H1 (cell line): Measurements from ENCODE around the gene OR2B2. TPM values are rescaled to one million over a fixed set of nuclear protein-coding genes. Genes with fewer than 3 reads are reported as not detected.

Experiments
- CTCF ChIA-PET: fragments of 300-600 bp; sonication (Branson Sonifier 250); formaldehyde crosslinking; loops from one replicate; lab custom pipeline; 2021; ENCODE audit not compliant: partially characterized antibody; lab: Charles Lee
- POLR2A ChIA-PET: fragments of 300-600 bp; sonication (Branson Sonifier 250); formaldehyde crosslinking; loops from one replicate; lab custom pipeline; 2021; ENCODE audit warnings: inconsistent platforms; ENCODE audit not compliant: partially characterized antibody; lab: Charles Lee
- DNase-seq, 2 experiments: peaks; one replicate each; pipeline versions ENCODE4 v3.0.0 to v3.0.0-alpha.2; 2010 to 2022; ENCODE audit warnings: low spot score in 2 of 2, low read depth in 1 of 2, mixed read lengths in 1 of 2
- FAIRE-seq: peaks from 2 replicates; lab custom pipeline; 2011; peaks lifted over from hg19 to GRCh38; lab: Jason Lieb, UNC
- H2AFZ ChIP-seq: 2 replicates; pipeline ENCODE4 v1.8.1; 2012; ENCODE audit warnings: low read length, inconsistent platforms
- H2AK5ac ChIP-seq: 2 replicates; pipeline ENCODE4 v1.6.1; 2013; ENCODE audit warnings: low read depth, low read length
- H2BK120ac ChIP-seq: replicated peaks from 2 replicates; pipeline ENCODE3; 2013; ENCODE audit warnings: low read depth, low read length, inconsistent platforms
- H2BK12ac ChIP-seq: 2 replicates; pipeline ENCODE4 v1.6.1; 2013; ENCODE audit warnings: low read depth, low read length
- H2BK15ac ChIP-seq: 2 replicates; pipeline ENCODE4 v1.6.1; 2013; ENCODE audit warnings: low read length
- H2BK20ac ChIP-seq: 2 replicates; pipeline ENCODE4 v1.6.1; 2013; ENCODE audit warnings: low read length
- H2BK5ac ChIP-seq: 2 replicates; pipeline ENCODE4 v1.6.1; 2013; ENCODE audit warnings: low read depth, low read length
- H3K14ac ChIP-seq: 2 replicates; pipeline ENCODE4 v1.6.1; 2013; ENCODE audit warnings: inconsistent platforms; ENCODE audit not compliant: insufficient read length
- H3K18ac ChIP-seq: 2 replicates; pipeline ENCODE4 v1.6.1; 2013; ENCODE audit warnings: low read length; ENCODE audit errors: extremely low read depth
- H3K23ac ChIP-seq: 2 replicates; pipeline ENCODE4 v1.6.1; 2013; ENCODE audit warnings: inconsistent platforms; ENCODE audit not compliant: insufficient read length
- H3K23me2 ChIP-seq: 2 replicates; pipeline ENCODE4 v1.6.1; 2013; ENCODE audit warnings: low read depth, low read length
- H3K27ac ChIP-seq: 2 replicates; pipeline ENCODE4 v1.6.1; 2011; ENCODE audit warnings: low read depth, low read length, inconsistent platforms
- H3K27me3 ChIP-seq, 4 experiments: replicated peaks in 1 of 4; 1 replicate in 1 of 4; 2 replicates in 3 of 4; pipeline versions ENCODE4 v1.6.1 to v1.8.1; 2011 to 2013; ENCODE audit warnings: low read length in 3 of 4, mild to moderate bottlenecking in 3 of 4, inconsistent platforms in 2 of 4, mixed read lengths in 2 of 4, moderate library complexity in 1 of 4; ENCODE audit not compliant: control insufficient read depth in 3 of 4, insufficient read depth in 3 of 4; ENCODE audit errors: extremely low read depth in 1 of 4
- H3K36me3 ChIP-seq, 4 experiments: 2 replicates each; pipeline versions ENCODE4 v1.6.1 to v1.8.1; 2011 to 2013; ENCODE audit warnings: mild to moderate bottlenecking in 4 of 4, low read length in 3 of 4, moderate library complexity in 2 of 4, control low read depth in 1 of 4, inconsistent platforms in 1 of 4; ENCODE audit not compliant: insufficient read depth in 4 of 4, control insufficient read depth in 2 of 4
- H3K4ac ChIP-seq: replicated peaks from 2 replicates; pipeline ENCODE3; 2013; ENCODE audit warnings: low read length, low read depth, mixed read lengths, inconsistent platforms; ENCODE audit not compliant: insufficient read length
- H3K4me1 ChIP-seq, 4 experiments: replicated peaks in 1 of 4; 1 replicate in 1 of 4; 2 replicates in 3 of 4; pipeline versions ENCODE4 v1.6.1 to v1.8.1; 2011 to 2013; ENCODE audit warnings: low read length in 3 of 4, inconsistent platforms in 2 of 4, mixed read lengths in 1 of 4; ENCODE audit not compliant: insufficient read depth in 4 of 4, control insufficient read depth in 3 of 4
- H3K4me2 ChIP-seq, 2 experiments: 2 replicates each; pipeline versions ENCODE4 v1.6.1 to v1.8.1; 2011 to 2013; ENCODE audit warnings: low read depth in 2 of 2, low read length in 2 of 2, control low read depth in 1 of 2, inconsistent platforms in 1 of 2, mild to moderate bottlenecking in 1 of 2; ENCODE audit not compliant: insufficient read depth in 1 of 2
- H3K4me3 ChIP-seq, 4 experiments: fragments of 200-600, 300-600 bp in 1 of 4; sonication (generic), shearing (Covaris generic), sonication (Bioruptor Twin) in 1 of 4; 2 replicates each; pipeline versions ENCODE4 v1.5.1 to v1.8.1; 2011 to 2016; ENCODE audit warnings: low read length in 4 of 4, low read depth in 3 of 4, control low read depth in 2 of 4, inconsistent platforms in 2 of 4, mild to moderate bottlenecking in 2 of 4, mixed read lengths in 1 of 4, moderate library complexity in 1 of 4; ENCODE audit not compliant: insufficient read depth in 2 of 4; ENCODE audit errors: extremely low read depth in 1 of 4
- H3K56ac ChIP-seq: replicated peaks from 2 replicates; pipeline ENCODE3; 2013; ENCODE audit warnings: low read depth, mild to moderate bottlenecking, mixed read lengths, low read length, inconsistent platforms; ENCODE audit not compliant: insufficient read length
- H3K79me1 ChIP-seq: 2 replicates; pipeline ENCODE4 v1.6.1; 2013; ENCODE audit warnings: low read depth, low read length, control low read depth
- H3K79me2 ChIP-seq, 2 experiments: 2 replicates each; pipeline versions ENCODE4 v1.6.1 to v1.8.1; 2012 to 2013; ENCODE audit warnings: low read length in 2 of 2, mild to moderate bottlenecking in 2 of 2, inconsistent platforms in 1 of 2; ENCODE audit not compliant: insufficient read depth in 2 of 2, control insufficient read depth in 1 of 2
- H3K9ac ChIP-seq, 4 experiments: replicated peaks in 1 of 4; 1 replicate in 1 of 4; 2 replicates in 3 of 4; pipeline versions ENCODE4 v1.6.1 to v1.8.1; 2011 to 2013; ENCODE audit warnings: low read depth in 3 of 4, low read length in 3 of 4, control low read depth in 2 of 4, mild to moderate bottlenecking in 2 of 4, moderate library complexity in 2 of 4, inconsistent platforms in 1 of 4; ENCODE audit errors: extremely low read depth in 1 of 4
- H3K9me3 ChIP-seq, 2 experiments: 2 replicates each; pipeline versions ENCODE4 v1.6.1 to v1.8.1; 2012 to 2013; ENCODE audit warnings: mild to moderate bottlenecking in 2 of 2, moderate library complexity in 2 of 2, control low read depth in 1 of 2, inconsistent platforms in 1 of 2, low read depth in 1 of 2, low read length in 1 of 2, mixed read lengths in 1 of 2; ENCODE audit not compliant: insufficient read depth in 2 of 2
- H4K20me1 ChIP-seq, 2 experiments: replicated peaks in 1 of 2; 2 replicates each; pipeline versions ENCODE3 to v1.8.1; 2011 to 2013; ENCODE audit warnings: inconsistent platforms in 2 of 2, low read length in 2 of 2, mild to moderate bottlenecking in 1 of 2; ENCODE audit not compliant: insufficient read depth in 2 of 2, control insufficient read depth in 1 of 2
- H4K5ac ChIP-seq: 2 replicates; pipeline ENCODE4 v1.6.1; 2013; ENCODE audit warnings: low read length, low read depth, mixed read lengths, inconsistent platforms; ENCODE audit not compliant: insufficient read length
- H4K8ac ChIP-seq: 2 replicates; pipeline ENCODE4 v1.8.0; 2013; ENCODE audit warnings: mild to moderate bottlenecking, moderate library complexity, low read length, inconsistent platforms; ENCODE audit not compliant: insufficient read depth; ENCODE audit errors: extremely low read depth
- H4K91ac ChIP-seq: replicated peaks from 2 replicates; pipeline ENCODE3; 2013; ENCODE audit warnings: low read length, mixed read lengths, inconsistent platforms; ENCODE audit not compliant: insufficient read length
- ASH2L ChIP-seq: fragments of 200-600, 300-600 bp; sonication (generic); IDR thresholded peaks from one replicate; pipeline ENCODE4 v1.7.1; 2017; ENCODE audit warnings: low read length
- BACH1 ChIP-seq: IDR thresholded peaks from 2 replicates; pipeline ENCODE4 v1.6.1; 2012; ENCODE audit warnings: low read length, improper control_type of control experiment
- CHD1 ChIP-seq: IDR thresholded peaks from 2 replicates; pipeline ENCODE4 v1.6.1; 2012; ENCODE audit warnings: low read depth, low read length, improper control_type of control experiment
- CHD2 ChIP-seq: IDR thresholded peaks from 2 replicates; pipeline ENCODE4 v1.6.1; 2012; ENCODE audit warnings: low read length, improper control_type of control experiment
- GABPA ChIP-seq: IDR thresholded peaks from 2 replicates; pipeline ENCODE4 v1.6.1; 2011; ENCODE audit warnings: mild to moderate bottlenecking, low read length, moderate library complexity, borderline replicate concordance; ENCODE audit not compliant: insufficient read depth
- KDM4A ChIP-seq: IDR thresholded peaks from one replicate; pipeline ENCODE4 v1.7.1; 2012; ENCODE audit warnings: low read depth, mild to moderate bottlenecking, moderate library complexity, low read length, inconsistent platforms; ENCODE audit not compliant: severe bottlenecking
- PHF8 ChIP-seq: fragments of 200-600 bp; sonication (generic); conservative IDR thresholded peaks from 2 replicates; pipeline ENCODE4 v1.7.1; 2012; ENCODE audit warnings: low read depth, mild to moderate bottlenecking, inconsistent platforms, low read length, moderate library complexity
- RXRA ChIP-seq: IDR thresholded peaks from 2 replicates; pipeline ENCODE4 v1.6.1; 2011; ENCODE audit warnings: low read depth, mild to moderate bottlenecking, low read length, moderate library complexity; ENCODE audit not compliant: insufficient read depth
- SP1 ChIP-seq: IDR thresholded peaks from 2 replicates; pipeline ENCODE4 v1.6.1; 2011; ENCODE audit warnings: low read depth, low read length
- YY1 ChIP-seq: IDR thresholded peaks from 2 replicates; pipeline ENCODE4 v1.6.1; 2011; ENCODE audit warnings: low read depth, mild to moderate bottlenecking, low read length
- ZNF274 ChIP-seq: IDR thresholded peaks from 2 replicates; pipeline ENCODE4 v1.7.0; 2012; ENCODE audit warnings: low read length, borderline replicate concordance; ENCODE audit errors: extremely low read depth
- WGBS, 2 experiments: shearing (Covaris generic) in 1 of 2; methylation state at CpG; one replicate each; pipeline versions ENCODE4 v1.1.6 to v1.1.7; 2013 to 2015; ENCODE audit warnings: low lambda C conversion rate in 2 of 2, mixed read lengths in 2 of 2, inconsistent platforms in 1 of 2, low coverage in 1 of 2, missing lambda C conversion rate in 1 of 2; ENCODE audit not compliant: insufficient replicate concordance in 2 of 2, insufficient coverage in 1 of 2, insufficient read length in 1 of 2; ENCODE audit errors: extremely low coverage in 1 of 2, missing lambda C conversion rate in 1 of 2; 5-methylcytosine and 5-hydroxymethylcytosine counted together
- polyA plus RNA-seq, 7 experiments: library from polyadenylated mRNA; depleted of rRNA in 3 of 7; stranded (reverse) in 5 of 7; unstranded in 2 of 7; fragments of >200 nt in 5 of 7; fragments of 200-250 nt in 2 of 7; gene quantifications; 1 replicate in 5 of 7; 2 replicates in 1 of 7; 4 replicates in 1 of 7; pipeline versions ENCODE4 v1.2.1 to v1.2.3, GENCODE V29; 2011 to 2013; ENCODE audit warnings: missing spikeins in 2 of 7, mixed read lengths in 2 of 7
- total RNA-seq: library from RNA; stranded (reverse); fragmentation: NEBNext Ultra II Directional; extraction: Animal tissue kit (Norgen Biotek cat#: 25700); gene quantifications from 2 replicates; pipeline ENCODE4 v1.2.1, GENCODE V29; 2021
- TF ChIP-seq, protein P1 (sequence below): IDR thresholded peaks from 2 replicates; pipeline ENCODE4 v1.6.1; 2011; ENCODE audit warnings: low read length, improper control_type of control experiment

OR2B2 gene
- total and polyA plus RNA-seq, 2 of the 8 experiments (the other 6 are each of a cell fraction or from before 2014, with no cell fraction given), result not detected

DNA sequence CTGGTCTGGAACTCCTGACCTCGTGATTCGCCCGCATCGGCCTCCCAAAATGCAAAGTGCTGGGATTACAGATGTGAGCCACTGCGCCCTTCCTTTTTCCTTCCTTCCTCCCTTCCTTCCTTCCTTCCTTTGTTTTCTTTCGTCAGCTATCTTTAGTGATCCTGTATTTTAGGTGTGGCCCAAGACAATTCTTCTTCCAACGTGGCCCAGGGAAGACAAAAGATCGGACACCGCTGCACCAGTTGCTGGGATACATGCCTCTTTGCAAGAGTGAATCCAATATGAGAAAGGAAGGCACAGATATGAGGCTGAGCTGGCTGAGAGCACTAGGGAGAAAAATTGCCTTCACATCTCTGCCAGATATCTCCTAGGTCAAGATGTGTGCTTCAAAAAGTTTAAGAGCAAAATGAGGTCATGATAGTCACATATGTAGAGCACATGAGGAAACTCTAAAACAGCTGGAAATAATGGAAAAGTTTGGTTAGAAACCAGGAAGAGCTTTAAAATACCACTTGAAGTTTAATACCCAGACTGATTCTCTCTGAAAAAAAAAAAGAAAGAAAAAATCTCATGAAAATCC lies 41.8 kb downstream of the OR2B2 start:
- Histone ChIP-seq H2BK120ac (peak overlapping the region; percentile 96), H4K20me1 (no peaks in the 10 kb centered on the region), H3K79me1 (no peaks in the 10 kb centered on the region), H3K9ac (no peak overlapping the region), H3K9me3 (no peaks in the 10 kb centered on the region), H4K8ac (no peak overlapping the region), H3K36me3 (no peaks in the 10 kb centered on the region), H3K14ac (no peak overlapping the region), H3K56ac (no peak overlapping the region), H2AK5ac (peak overlapping the region; percentile 94; the same call in 1 of the 2 replicates), H3K18ac (no peak overlapping the region), H2BK20ac (peak overlapping the region; percentile 89), H3K4me2 (peak overlapping the region; percentile 79 to 92; a peak in 3 of 4 replicates), H4K5ac (no peak overlapping the region), H4K91ac (peak overlapping the region; percentile 93), H2BK12ac (peak overlapping the region; percentile 29), H3K23me2 (peaks cover 11% of the 10 kb centered on the region), H3K27me3 (no peaks in the 10 kb centered on the region), H2BK5ac (peak overlapping the region; percentile 74; the same call in 1 of the 2 replicates), H3K4me3 (peak overlapping the region in 1 of 4 experiments; percentile 73; a peak in 1 of 8 replicates), H2BK15ac (no peak overlapping the region), H3K4me1 (peaks cover 0 to 16% (median 9%) of the 10 kb centered on the region in 4 experiments; a peak in 5 of 7 replicates), H3K27ac (no peak overlapping the region; the same call in 1 of the 2 replicates), H2AFZ (no peak overlapping the region), H3K79me2 (no peaks in the 10 kb centered on the region), H3K23ac (no peak overlapping the region), H3K4ac (peak overlapping the region; percentile 98)
- FAIRE-seq, result no peak
- ChIA-PET POLR2A (interaction anchor here (0.8 to 40.3 kb wide), 30 partner anchors 0 to 1849 kb away, joined by 3 to 3039 read pairs (median 43); a partner anchor contains a TSS), CTCF (interaction anchor here (0.6 to 2.8 kb wide), 10 partner anchors 13 to 266 kb away, joined by 3 to 10 read pairs (median 4); a partner anchor contains a TSS)
- WGBS, 2 experiments, result 82% methylated on average over 5 of the region's 9 CpGs; no CpG with 5 or more reads in 1 of the 2 experiments
- DNase-seq, result peak in 1 of 2 experiments; percentile 49
- TF ChIP-seq ASH2L (no peak), PHF8 (no peak), RXRA (no peak), YY1 (no peak), CHD1 (no peak), GABPA (no peak), SP1 (no peak), CHD2 (no peak), BACH1 (no peak), ZNF274 (no peak), KDM4A (no peak)
- TF ChIP-seq, protein P1, sequence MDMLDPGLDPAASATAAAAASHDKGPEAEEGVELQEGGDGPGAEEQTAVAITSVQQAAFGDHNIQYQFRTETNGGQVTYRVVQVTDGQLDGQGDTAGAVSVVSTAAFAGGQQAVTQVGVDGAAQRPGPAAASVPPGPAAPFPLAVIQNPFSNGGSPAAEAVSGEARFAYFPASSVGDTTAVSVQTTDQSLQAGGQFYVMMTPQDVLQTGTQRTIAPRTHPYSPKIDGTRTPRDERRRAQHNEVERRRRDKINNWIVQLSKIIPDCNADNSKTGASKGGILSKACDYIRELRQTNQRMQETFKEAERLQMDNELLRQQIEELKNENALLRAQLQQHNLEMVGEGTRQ, result no peak
